Karpas-422 (cell line): ENCODE results near the gene GPC5. TPM values are rescaled to one million over a fixed set of nuclear protein-coding genes. Genes with fewer than 3 reads are reported as not detected.
"Not testable (repeated sequence)": the region's sequence is repeated elsewhere in the genome, so short reads cannot be mapped to it uniquely, and the experiment has no call there.

Experiments used
- DNase-seq: peaks from one replicate; pipeline ENCODE4 v3.0.0-alpha.2; 2015
- H2AFZ ChIP-seq: fragments of 200-600 bp; sonication (generic); 2 replicates; pipeline ENCODE4 v1.6.1; 2014; ENCODE audit warnings: antibody characterized with exemption, low read length, mixed read lengths
- H3K27ac ChIP-seq: fragments of 200-600 bp; sonication (generic); 2 replicates; pipeline ENCODE4 v1.5.1; 2014; ENCODE audit warnings: mild to moderate bottlenecking, low read length, moderate library complexity
- H3K27me3 ChIP-seq: fragments of 200-600 bp; sonication (generic); 2 replicates; pipeline ENCODE4 v1.6.1; 2014; ENCODE audit warnings: low read length, mixed read lengths
- H3K36me3 ChIP-seq: fragments of 200-600 bp; sonication (generic); 2 replicates; pipeline ENCODE4 v1.6.1; 2014; ENCODE audit warnings: low read length, mixed read lengths; ENCODE audit not compliant: insufficient read depth
- H3K4me1 ChIP-seq: fragments of 200-600 bp; sonication (generic); 2 replicates; pipeline ENCODE4 v1.6.1; 2014; ENCODE audit warnings: mild to moderate bottlenecking, low read length, mixed read lengths
- H3K4me2 ChIP-seq: fragments of 200-600 bp; sonication (generic); 2 replicates; pipeline ENCODE4 v1.6.1; 2014; ENCODE audit warnings: low read length, low read depth, mild to moderate bottlenecking; ENCODE audit not compliant: poor library complexity, severe bottlenecking
- H3K4me3 ChIP-seq: fragments of 200-600 bp; sonication (generic); 2 replicates; pipeline ENCODE4 v1.5.1; 2014; ENCODE audit warnings: mild to moderate bottlenecking, antibody characterized with exemption, low read length, mixed read lengths
- H3K79me2 ChIP-seq: fragments of 200-600 bp; sonication (generic); 2 replicates; pipeline ENCODE4 v1.6.1; 2014; ENCODE audit warnings: mild to moderate bottlenecking, low read length, mixed read lengths
- H3K9ac ChIP-seq: fragments of 200-600 bp; sonication (generic); 2 replicates; pipeline ENCODE4 v1.6.0; 2014; ENCODE audit warnings: low read length
- H3K9me2 ChIP-seq: fragments of 200-600 bp; sonication (generic), shearing (Covaris generic); replicated peaks from 2 replicates; pipeline ENCODE4 v1.6.0; 2014; ENCODE audit warnings: mild to moderate bottlenecking, low read length, moderate library complexity; ENCODE audit not compliant: insufficient read depth
- H3K9me3 ChIP-seq: fragments of 300-700, 200-600 bp; sonication (generic); 2 replicates; pipeline ENCODE4 v1.6.1; 2014; ENCODE audit warnings: low read length, mixed read lengths
- H4K20me1 ChIP-seq: fragments of 200-600 bp; sonication (generic); 2 replicates; pipeline ENCODE4 v1.6.1; 2014; ENCODE audit warnings: mild to moderate bottlenecking, antibody characterized with exemption, low read length, low read depth; ENCODE audit not compliant: insufficient read depth
- total RNA-seq: library from RNA; depleted of rRNA; stranded (reverse); fragments of >200 nt; shearing (Covaris generic); gene quantifications from 2 replicates; pipeline ENCODE4 v1.2.3, GENCODE V29; 2014; ENCODE audit warnings: low replicate concordance

GPC5 gene
- total RNA-seq, 1 experiment from 2014 or later, result not detected

GRCh38 chr13:92265408-92265807 lies 867.0 kb downstream of the GPC5 start:
- Histone ChIP-seq H3K79me2 (no peaks in the 10 kb centered on the region), H3K27me3 (no peaks in the 10 kb centered on the region), H3K4me3 (no peak overlapping the region), H3K4me1 (no peaks in the 10 kb centered on the region), H3K9me3 (peaks cover 13% of the 10 kb centered on the region), H3K9ac (no peak overlapping the region), H3K27ac (no peak overlapping the region), H2AFZ (no peak overlapping the region), H3K36me3 (no peaks in the 10 kb centered on the region), H4K20me1 (no peaks in the 10 kb centered on the region), H3K9me2 (no peaks in the 10 kb centered on the region), H3K4me2 (no peak overlapping the region)
- DNase-seq, result no peak

- H3K4me2 ChIP-seq, result no peak overlapping the region
- H3K36me3 ChIP-seq, result no peaks in the 10 kb centered on the region
- no peaks in the 10 kb centered on the region for H4K20me1 ChIP-seq
- no peak overlapping the region for H3K4me3 ChIP-seq
- H2AFZ ChIP-seq, result no peak overlapping the region
- H3K9me3 ChIP-seq, result peaks cover 27% of the 10 kb centered on the region
- H3K27me3 ChIP-seq, result no peaks in the 10 kb centered on the region
- no peaks in the 10 kb centered on the region for H3K79me2 ChIP-seq
- DNase-seq, result no peak
- no peaks in the 10 kb centered on the region for H3K4me1 ChIP-seq
- H3K27ac ChIP-seq, result no peak overlapping the region
- H3K9me2 ChIP-seq, result no peaks in the 10 kb centered on the region
- no peak overlapping the region for H3K9ac ChIP-seq
Observed at GRCh38 chr13:92270990-92271389, 872.6 kb downstream of the GPC5 start.

- Histone ChIP-seq H4K20me1 (no peaks in the 10 kb centered on the region), H3K27me3 (no peaks in the 10 kb centered on the region), H3K4me3 (no peak overlapping the region), H3K36me3 (no peaks in the 10 kb centered on the region), H3K79me2 (no peaks in the 10 kb centered on the region), H3K9me2 (no peaks in the 10 kb centered on the region), H3K4me1 (no peaks in the 10 kb centered on the region), H3K4me2 (no peak overlapping the region), H2AFZ (no peak overlapping the region), H3K27ac (no peak overlapping the region), H3K9ac (no peak overlapping the region), H3K9me3 (peaks cover 27% of the 10 kb centered on the region)
- DNase-seq, result no peak
Observed at GRCh38 chr13:92272177-92272576, 873.8 kb downstream of the GPC5 start.

GRCh38 chr13:92280986-92281385 lies 882.6 kb downstream of the GPC5 start:
- H3K9ac ChIP-seq, DNase-seq, H3K4me3 ChIP-seq, H3K4me2 ChIP-seq, H3K79me2 ChIP-seq, H3K9me3 ChIP-seq, H3K4me1 ChIP-seq, H3K36me3 ChIP-seq, H3K27ac ChIP-seq, H4K20me1 ChIP-seq, H3K27me3 ChIP-seq, H3K9me2 ChIP-seq, H2AFZ ChIP-seq: not testable (repeated sequence)

- not testable (repeated sequence) for H4K20me1 ChIP-seq, H3K9ac ChIP-seq, H3K9me3 ChIP-seq, H2AFZ ChIP-seq, H3K27me3 ChIP-seq, H3K9me2 ChIP-seq, H3K4me3 ChIP-seq, H3K79me2 ChIP-seq, DNase-seq, H3K36me3 ChIP-seq, H3K4me1 ChIP-seq, H3K27ac ChIP-seq, H3K4me2 ChIP-seq
Observed at GRCh38 chr13:92290718-92291307, 892.4 kb downstream of the GPC5 start.

- H2AFZ ChIP-seq, result not testable (repeated sequence)
Observed at GRCh38 chr13:92294533-92294932, 896.1 kb downstream of the GPC5 start.

GRCh38 chr13:92296154-92296671 lies 897.8 kb downstream of the GPC5 start:
- H3K9ac ChIP-seq, H3K9me3 ChIP-seq, H3K9me2 ChIP-seq, H4K20me1 ChIP-seq, H3K4me2 ChIP-seq, DNase-seq, H3K79me2 ChIP-seq, H3K27ac ChIP-seq, H3K4me3 ChIP-seq, H3K36me3 ChIP-seq, H3K27me3 ChIP-seq, H3K4me1 ChIP-seq, H2AFZ ChIP-seq: not testable (repeated sequence)

More at GRCh38 chr13:92294533-92294932, 896.1 kb downstream of the GPC5 start:
- not testable (repeated sequence) for H3K79me2 ChIP-seq, H3K4me2 ChIP-seq, DNase-seq, H4K20me1 ChIP-seq, H3K9ac ChIP-seq, H3K4me1 ChIP-seq, H3K9me3 ChIP-seq, H3K27ac ChIP-seq, H3K4me3 ChIP-seq, H3K9me2 ChIP-seq, H3K36me3 ChIP-seq, H3K27me3 ChIP-seq

- Histone ChIP-seq H3K27ac (no peak overlapping the region), H3K4me3 (no peak overlapping the region), H3K9ac (no peak overlapping the region), H3K36me3 (no peaks in the 10 kb centered on the region), H4K20me1 (no peaks in the 10 kb centered on the region), H3K4me2 (no peak overlapping the region), H3K79me2 (no peaks in the 10 kb centered on the region), H3K9me2 (0 out of 2 replicates have a peak, but pooled peaks cover 3% of the 10 kb centered on the region), H3K4me1 (no peaks in the 10 kb centered on the region), H2AFZ (no peak overlapping the region), H3K27me3 (no peaks in the 10 kb centered on the region), H3K9me3 (peaks cover 7% of the 10 kb centered on the region; the same call in 1 of the 2 replicates)
- no peak for DNase-seq
Observed at GRCh38 chr13:92297971-92298942, 899.8 kb downstream of the GPC5 start.
